Endothelial cell of umbilical vein (primary cell): ENCODE measurements around the gene BAG5. TPM values are rescaled to one million over a fixed set of nuclear protein-coding genes. Genes with fewer than 3 reads are reported as not detected.

Experiments used
- BruUV-seq: library from RNA; stranded (reverse); fragments of 400-500 nt; replicated peaks from 2 replicates; lab custom pipeline; 2021; lab: Mats Ljungman, UMichigan
- CTCF ChIA-PET: fragments of 300-600, 350-600 bp; sonication (Branson Sonifier 250); formaldehyde crosslinking; loops from one replicate; lab custom pipeline; 2021; ENCODE audit warnings: antibody characterized with exemption, inconsistent platforms; lab: Charles Lee
- POLR2A ChIA-PET: fragments of 300-600, 350-600 bp; sonication (Branson Sonifier 250); formaldehyde crosslinking; loops from one replicate; lab custom pipeline; 2021; ENCODE audit warnings: antibody characterized with exemption, inconsistent platforms; lab: Charles Lee
- DNase-seq: peaks from one replicate; pipeline ENCODE4 v3.0.0-alpha.2; 2011; ENCODE audit warnings: low read depth, low spot score
- FAIRE-seq: peaks from 2 replicates; lab custom pipeline; 2011; peaks lifted over from hg19 to GRCh38; lab: Jason Lieb, UNC
- H2AFZ ChIP-seq: 2 replicates; pipeline ENCODE4 v1.6.0; 2012; ENCODE audit warnings: low read depth, low read length, control low read depth, inconsistent platforms
- H3K27ac ChIP-seq: 2 replicates; pipeline ENCODE4 v1.5.1; 2011; ENCODE audit warnings: low read depth, mild to moderate bottlenecking, control low read depth, low read length, moderate library complexity; ENCODE audit not compliant: insufficient read depth
- H3K27me3 ChIP-seq, 2 experiments: 2 replicates each; pipeline versions ENCODE4 v1.6.0 to v1.6.1; 2011; ENCODE audit warnings: low read length in 2 of 2, mixed read lengths in 1 of 2; ENCODE audit not compliant: control insufficient read depth in 2 of 2, insufficient read depth in 2 of 2
- H3K36me3 ChIP-seq, 2 experiments: 2 replicates in 1 of 2; 3 replicates in 1 of 2; pipeline ENCODE4 v1.5.1; 2011; ENCODE audit warnings: low read length in 2 of 2, mild to moderate bottlenecking in 1 of 2, moderate library complexity in 1 of 2; ENCODE audit not compliant: control insufficient read depth in 2 of 2, insufficient read depth in 2 of 2; ENCODE audit errors: extremely low read depth in 1 of 2
- H3K4me1 ChIP-seq: 3 replicates; pipeline ENCODE4 v1.5.1; 2011; ENCODE audit warnings: mild to moderate bottlenecking, low read length; ENCODE audit not compliant: control insufficient read depth, insufficient read depth; ENCODE audit errors: extremely low read depth
- H3K4me2 ChIP-seq: 2 replicates; pipeline ENCODE4 v1.6.1; 2011; ENCODE audit warnings: low read length, control low read depth, mixed read lengths; ENCODE audit not compliant: insufficient read depth
- H3K4me3 ChIP-seq, 3 experiments: fragments of 200-600 bp in 1 of 3; sonication (generic), shearing (Covaris generic) in 1 of 3; replicated peaks in 1 of 3; 2 replicates each; pipeline ENCODE4 v1.5.1; 2011 to 2016; ENCODE audit warnings: control low read depth in 3 of 3, low read length in 3 of 3, mild to moderate bottlenecking in 2 of 3, inconsistent platforms in 1 of 3, low read depth in 1 of 3, moderate library complexity in 1 of 3; ENCODE audit not compliant: insufficient read depth in 1 of 3
- H3K79me2 ChIP-seq: 2 replicates; pipeline ENCODE4 v1.6.0; 2012; ENCODE audit warnings: low read length, inconsistent platforms; ENCODE audit not compliant: control insufficient read depth, insufficient read depth
- H3K9ac ChIP-seq: replicated peaks from 2 replicates; pipeline ENCODE3; 2011; ENCODE audit warnings: low read length, control low read depth; ENCODE audit not compliant: insufficient read depth; ENCODE audit errors: extremely low read depth
- H3K9me1 ChIP-seq: replicated peaks from 3 replicates; pipeline ENCODE4 v1.6.0; 2011; ENCODE audit warnings: mild to moderate bottlenecking, low read length; ENCODE audit not compliant: control insufficient read depth, insufficient read depth; ENCODE audit errors: extremely low read depth
- H3K9me3 ChIP-seq: replicated peaks from 2 replicates; pipeline ENCODE4 v1.5.1; 2012; ENCODE audit warnings: low read length, inconsistent platforms; ENCODE audit not compliant: control insufficient read depth, insufficient read depth
- H4K20me1 ChIP-seq: replicated peaks from 2 replicates; pipeline ENCODE3; 2011; ENCODE audit warnings: mild to moderate bottlenecking, low read length; ENCODE audit not compliant: control insufficient read depth, insufficient read depth; ENCODE audit errors: extremely low read depth
- EZH2 ChIP-seq: IDR thresholded peaks from 2 replicates; pipeline ENCODE4 v1.6.1; 2012; ENCODE audit warnings: borderline replicate concordance, low read depth, mild to moderate bottlenecking, moderate library complexity, low read length, inconsistent platforms; ENCODE audit not compliant: severe bottlenecking
- FOS ChIP-seq: IDR thresholded peaks from 2 replicates; pipeline ENCODE4 v1.6.1; 2011; ENCODE audit warnings: mild to moderate bottlenecking, low read length, moderate library complexity, borderline replicate concordance; ENCODE audit not compliant: insufficient read depth
- GATA2 ChIP-seq: IDR thresholded peaks from 2 replicates; pipeline ENCODE4 v1.7.0; 2011; ENCODE audit warnings: low read depth, mild to moderate bottlenecking, moderate library complexity, mixed read lengths, low read length; ENCODE audit not compliant: insufficient read length, insufficient read depth
- JUN ChIP-seq: IDR thresholded peaks from 2 replicates; pipeline ENCODE4 v1.6.1; 2011; ENCODE audit warnings: borderline replicate concordance, low read depth; ENCODE audit not compliant: insufficient read length, insufficient read depth
- MAX ChIP-seq: IDR thresholded peaks from 2 replicates; pipeline ENCODE4 v1.6.1; 2011; ENCODE audit not compliant: insufficient read depth, insufficient read length
- MYC ChIP-seq: IDR thresholded peaks from one replicate; pipeline ENCODE4 v1.6.1; 2011; ENCODE audit warnings: mild to moderate bottlenecking, low read depth, low read length
- POLR2A ChIP-seq: IDR thresholded peaks from 2 replicates; pipeline ENCODE4 v1.6.1; 2012; ENCODE audit warnings: low read depth, mild to moderate bottlenecking, control low read depth, low read length
- POLR2AphosphoS5 ChIP-seq: IDR thresholded peaks from 2 replicates; pipeline ENCODE4 v1.6.1; 2012; ENCODE audit warnings: low read depth, mild to moderate bottlenecking, control low read depth, low read length, moderate library complexity; ENCODE audit not compliant: insufficient read depth
- dilution Hi-C: fragments of 300-500 bp; cut with MboI; formaldehyde crosslinking; loops from one replicate; pipeline ENCODE4 v1.15.0; 2019; ENCODE audit warnings: low sequenced_read_pairs; ENCODE audit not compliant: extremely low pct_ligation_motif_present
- intact Hi-C: fragments of 100-400 bp; cut with micrococcal nuclease; formaldehyde crosslinking; loops from one replicate; pipeline ENCODE4 v1.10.0; 2022
- polyA plus RNA-seq, 4 experiments: library from polyadenylated mRNA; depleted of rRNA in 3 of 4; stranded (reverse) in 3 of 4; unstranded in 1 of 4; fragments of >200 nt; gene quantifications; 2 replicates each; pipeline versions ENCODE4 v1.2.1 to v1.2.3, GENCODE V29; 2011 to 2012; ENCODE audit warnings: missing spikeins in 1 of 4
- total RNA-seq: library from RNA; stranded (reverse); gene quantifications from 2 replicates; pipeline ENCODE4 v1.2.3, GENCODE V29; 2021
- TF ChIP-seq, protein P1 (sequence below), 2 donors: IDR thresholded peaks; 1 replicate in 1 of 2; 2 replicates in 1 of 2; pipeline ENCODE4 v1.5.1; 2011; ENCODE audit warnings: low read length in 2 of 2, mild to moderate bottlenecking in 2 of 2, moderate library complexity in 2 of 2, control low read depth in 1 of 2, inconsistent platforms in 1 of 2, low read depth in 1 of 2; ENCODE audit not compliant: insufficient read depth in 1 of 2; ENCODE audit errors: extremely low read depth in 1 of 2

The BAG5 gene
- total and polyA plus RNA-seq, 2 donors (not counting 3 experiments of a cell fraction or from before 2014, with no cell fraction given): 6.3 to 32.5 TPM

- intact Hi-C loops (no loop called here), dilution Hi-C loops (no loop called here)
- CTCF ChIA-PET: interaction anchor here (1.4 to 5.5 kb wide), 3 partner anchors 13 to 17 kb away, joined by 4 to 33 read pairs (median 17); no protein-coding TSS in a partner anchor
- no peak overlapping the region for H3K27ac ChIP-seq
- H3K9me1 ChIP-seq: no peaks in the 10 kb centered on the region
- H3K4me3 ChIP-seq: no peak overlapping the region
- no peaks in the 10 kb centered on the region for H3K27me3 ChIP-seq
- TF ChIP-seq, protein P1, sequence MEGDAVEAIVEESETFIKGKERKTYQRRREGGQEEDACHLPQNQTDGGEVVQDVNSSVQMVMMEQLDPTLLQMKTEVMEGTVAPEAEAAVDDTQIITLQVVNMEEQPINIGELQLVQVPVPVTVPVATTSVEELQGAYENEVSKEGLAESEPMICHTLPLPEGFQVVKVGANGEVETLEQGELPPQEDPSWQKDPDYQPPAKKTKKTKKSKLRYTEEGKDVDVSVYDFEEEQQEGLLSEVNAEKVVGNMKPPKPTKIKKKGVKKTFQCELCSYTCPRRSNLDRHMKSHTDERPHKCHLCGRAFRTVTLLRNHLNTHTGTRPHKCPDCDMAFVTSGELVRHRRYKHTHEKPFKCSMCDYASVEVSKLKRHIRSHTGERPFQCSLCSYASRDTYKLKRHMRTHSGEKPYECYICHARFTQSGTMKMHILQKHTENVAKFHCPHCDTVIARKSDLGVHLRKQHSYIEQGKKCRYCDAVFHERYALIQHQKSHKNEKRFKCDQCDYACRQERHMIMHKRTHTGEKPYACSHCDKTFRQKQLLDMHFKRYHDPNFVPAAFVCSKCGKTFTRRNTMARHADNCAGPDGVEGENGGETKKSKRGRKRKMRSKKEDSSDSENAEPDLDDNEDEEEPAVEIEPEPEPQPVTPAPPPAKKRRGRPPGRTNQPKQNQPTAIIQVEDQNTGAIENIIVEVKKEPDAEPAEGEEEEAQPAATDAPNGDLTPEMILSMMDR (IDR thresholded peaks at IDR 0.05; ENCODE audit: extremely low read depth in 1 of 2, insufficient read depth in 1 of 2, low read depth in 1 of 2, low read length in 2 of 2): no peak
- TF ChIP-seq FOS (no peak), POLR2AphosphoS5 (no peak), POLR2A (no peak), JUN (no peak), EZH2 (no peak), MAX (no peak), MYC (no peak), GATA2 (no peak)
- H3K9me3 ChIP-seq: no peaks in the 10 kb centered on the region
- peaks cover 0 to 2% of the 10 kb centered on the region in 2 experiments for H3K36me3 ChIP-seq
- DNase-seq (no peak), FAIRE-seq (no peak)
- H4K20me1 ChIP-seq: no peaks in the 10 kb centered on the region
- POLR2A ChIA-PET: no interaction called here
- no peak overlapping the region for H3K4me2 ChIP-seq
- no peaks in the 10 kb centered on the region for H3K4me1 ChIP-seq
- BruUV-seq: no TSS peak
- H2AFZ ChIP-seq: no peak overlapping the region
- H3K79me2 ChIP-seq: peaks cover 12% of the 10 kb centered on the region
- H3K9ac ChIP-seq: no peak overlapping the region
Observed at GRCh38 chr14:103535081-103535890, 27.2 kb downstream of the BAG5 start.
